Hematopoietic multipotent progenitor cell treated with erythropoietin and hydrocortisone succinate and interleukin-3 and kit ligand, for 4 days (in vitro differentiated cells): ENCODE measurements around the gene TUT7.
"Not testable (repeated sequence)": the region's sequence is repeated elsewhere in the genome, so short reads cannot be mapped to it uniquely, and the experiment has no call there.

Experiments
- DNase-seq: peaks from one replicate; pipeline ENCODE4 v3.0.0-alpha.2; 2015

TUT7 gene

GRCh38 chr9:86298873-86299272, 55.3 kb downstream of the TUT7 start:
- DNase-seq, result no peak

GRCh38 chr9:86290341-86290740, 63.9 kb downstream of the TUT7 start:
- DNase-seq, result not testable (repeated sequence)

DNA sequence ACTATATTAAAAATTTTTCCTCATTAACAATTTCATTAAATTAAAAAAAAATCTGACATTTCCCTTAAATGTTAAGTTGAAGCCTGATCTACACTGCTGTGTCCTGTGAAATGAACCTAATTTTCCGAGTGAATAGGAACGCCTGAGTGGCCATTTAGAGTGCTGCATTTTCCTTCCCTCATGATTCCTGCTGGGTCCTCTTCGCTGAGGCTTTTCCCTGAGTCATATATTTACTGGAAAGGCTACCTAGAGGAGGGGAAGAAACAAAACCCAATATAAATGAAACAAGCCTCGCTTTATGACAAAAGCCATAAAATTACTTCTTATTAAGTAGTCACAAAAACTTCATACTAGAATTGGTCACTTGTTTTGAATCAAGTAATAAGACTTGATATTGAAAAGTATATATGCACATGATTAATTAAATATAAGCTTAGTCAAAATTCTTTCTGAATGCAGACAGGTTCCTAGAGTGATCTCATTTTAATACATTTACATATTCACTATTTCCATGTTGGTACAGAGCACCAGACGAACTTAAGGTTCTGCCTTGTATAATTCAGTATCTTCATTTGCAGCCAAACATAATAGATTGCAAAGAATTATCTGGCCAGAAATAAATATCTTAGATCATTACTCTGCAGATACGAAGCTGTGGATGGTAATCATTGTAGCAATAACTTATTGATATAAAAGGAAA, 65.6 kb downstream of the TUT7 start:
- DNase-seq, result no peak

GRCh38 chr9:86287013-86287412, 67.2 kb downstream of the TUT7 start:
- DNase-seq, result peak; percentile 82

- DNase-seq, result peak; percentile 88
These were observed 67.9 kb downstream of the TUT7 start for GRCh38 chr9:86286278-86286677.

- DNase-seq, result peak; percentile 94
These were observed 68.9 kb downstream of the TUT7 start for GRCh38 chr9:86285261-86285660.

DNA sequence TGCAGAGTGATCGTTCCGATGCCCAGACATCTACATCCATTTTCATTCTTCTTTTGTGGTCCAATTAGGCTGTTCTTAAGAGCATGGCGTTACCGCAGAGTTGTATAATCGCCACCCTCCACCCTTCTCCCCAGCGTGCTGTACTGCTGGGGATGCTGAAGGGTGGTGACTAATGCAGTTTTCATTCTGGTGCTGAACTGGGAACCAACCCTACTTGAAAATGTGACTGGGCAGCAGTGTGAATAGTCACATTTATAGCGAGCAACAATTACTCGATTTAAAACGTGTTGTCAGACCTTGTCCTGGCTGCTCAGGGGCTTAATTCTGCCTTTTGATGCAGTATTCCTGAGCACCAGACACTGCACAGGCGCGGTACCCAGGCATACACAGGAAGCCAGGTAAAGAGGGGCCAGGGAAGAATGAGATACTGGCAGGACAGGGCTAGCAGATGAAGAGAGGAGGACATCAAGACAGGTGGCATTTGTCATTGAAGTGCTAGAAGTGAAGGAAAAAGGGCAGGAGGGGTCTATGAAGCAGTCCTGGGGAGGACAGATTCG, 71.2 kb downstream of the TUT7 start:
- peak; percentile 89 for DNase-seq

GRCh38 chr9:86282077-86282978, 71.9 kb downstream of the TUT7 start, which contains the start of gene ISCA1:
Gene ISCA1 (minus strand): TSS chr9:86282538. CDS start chr9:86282458, 80 bp downstream.
- DNase-seq, result peak; percentile 98

DNA sequence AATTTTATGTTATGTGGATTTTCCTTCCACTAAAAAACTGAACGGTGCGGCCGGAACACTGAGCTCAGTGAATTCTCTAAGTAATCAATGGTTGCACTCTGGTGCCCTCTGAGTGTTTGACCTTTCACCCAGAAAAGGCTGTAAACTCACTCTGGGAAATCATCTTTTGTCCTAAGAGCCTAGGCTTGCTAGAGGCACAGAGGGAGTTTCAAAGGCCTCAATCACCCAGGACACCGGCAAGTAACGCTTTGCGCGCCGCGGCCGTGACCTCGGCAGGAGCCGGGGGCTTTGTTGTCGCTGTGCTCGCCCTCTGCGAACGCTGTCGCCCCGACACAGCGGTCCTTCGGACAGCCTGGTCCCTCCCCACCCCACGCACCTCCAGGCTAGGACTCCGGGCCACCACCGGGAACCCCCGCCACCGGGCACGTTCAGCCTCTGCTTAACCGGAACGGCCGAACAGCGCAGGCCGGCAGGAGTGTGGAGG, 72.6 kb downstream of the TUT7 start:
- DNase-seq, result no peak

GRCh38 chr9:86280580-86280979, 73.6 kb downstream of the TUT7 start:
- DNase-seq, result no peak

- no peak for DNase-seq
These were observed 74.4 kb downstream of the TUT7 start for GRCh38 chr9:86279839-86280238.

DNA sequence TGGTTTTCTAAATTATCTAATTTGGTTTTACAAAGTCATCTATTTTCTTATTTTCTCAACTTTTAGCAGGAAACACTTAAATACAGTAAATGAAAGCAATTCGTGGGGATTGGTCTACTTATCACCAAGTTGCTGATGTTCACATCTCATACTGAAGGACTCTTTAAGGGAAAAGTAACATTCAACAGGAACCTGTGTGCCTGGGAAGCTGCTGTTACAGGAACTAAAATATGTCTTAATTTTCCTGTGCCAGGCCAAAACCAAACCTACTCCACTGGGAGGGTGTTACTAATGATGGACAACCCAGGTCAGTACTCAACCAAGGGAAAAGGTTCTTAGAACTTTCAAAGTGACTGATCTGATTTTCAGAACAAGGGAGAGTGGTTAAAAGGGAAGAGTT, 77.1 kb downstream of the TUT7 start:
- no peak for DNase-seq

GRCh38 chr9:86275962-86276361, 78.2 kb downstream of the TUT7 start:
- peak; percentile 30 for DNase-seq

GRCh38 chr9:86274821-86275643, 79.2 kb downstream of the TUT7 start:
- no peak for DNase-seq

DNA sequence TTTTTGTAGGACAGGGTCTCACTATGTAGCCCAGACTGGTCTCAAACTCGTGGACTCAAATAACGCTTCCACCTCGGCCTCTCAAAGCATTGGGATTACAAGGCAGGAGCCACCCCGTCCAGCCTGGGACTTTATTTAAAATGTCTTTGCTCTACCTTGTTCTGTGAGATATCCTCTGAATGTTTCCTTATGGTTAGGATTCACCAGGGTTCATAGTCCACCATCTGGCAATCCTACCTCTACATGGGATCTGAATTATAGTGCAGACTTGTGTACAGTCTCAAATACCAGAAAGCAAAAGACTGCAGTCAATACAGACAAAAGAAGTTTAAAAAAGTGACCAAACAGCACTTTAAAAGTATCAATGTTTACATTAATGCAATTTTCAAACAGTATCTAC, 82.0 kb downstream of the TUT7 start:
- no peak for DNase-seq

GRCh38 chr9:86263876-86264275, 90.3 kb downstream of the TUT7 start:
- DNase-seq, result no peak

DNA sequence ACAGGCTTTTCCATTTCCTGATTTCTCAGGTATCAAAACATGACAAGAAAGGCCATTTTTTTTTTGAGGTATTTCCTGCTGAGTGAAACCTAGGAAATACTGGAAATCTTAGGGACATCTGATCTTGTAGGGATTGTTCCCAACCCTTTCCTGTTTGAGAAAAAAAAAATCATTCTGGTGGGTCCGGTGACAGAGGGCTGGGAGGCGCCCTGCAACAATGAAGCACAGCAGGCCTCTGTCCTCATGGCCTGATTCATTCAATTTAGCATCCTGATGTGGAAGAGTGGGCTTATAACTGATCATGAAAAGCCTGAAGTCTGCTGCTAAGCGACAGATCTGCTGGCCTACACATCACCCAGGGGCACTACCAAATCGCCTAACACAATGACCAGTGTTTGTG, 91.7 kb downstream of the TUT7 start:
- DNase-seq, result no peak

GRCh38 chr9:86259557-86259956, 94.7 kb downstream of the TUT7 start, which contains the start of gene C9orf153:
Gene C9orf153 (minus strand): TSS chr9:86259657. CDS start chr9:86229603, 30,054 bp downstream.
- no peak for DNase-seq

DNA sequence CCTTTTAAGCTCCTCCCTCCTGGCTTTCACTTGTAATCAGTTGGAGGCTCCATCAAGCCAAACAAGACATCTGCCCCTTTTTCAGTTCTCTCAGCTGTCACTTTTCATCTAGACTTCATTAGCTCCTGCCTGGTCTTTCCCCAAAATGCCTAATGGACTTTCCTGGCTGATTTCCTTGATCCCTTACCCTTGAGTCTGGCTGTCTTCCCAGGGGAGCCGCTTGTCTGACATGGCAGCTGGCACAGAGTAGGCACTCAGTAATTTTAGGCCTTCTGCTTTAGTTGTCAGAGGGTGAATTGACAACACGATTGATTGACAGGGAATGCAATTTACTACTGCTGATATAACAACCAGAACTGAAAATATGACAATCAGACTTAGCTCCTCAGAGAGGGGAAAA, 96.8 kb downstream of the TUT7 start:
- DNase-seq, result no peak

- DNase-seq, result no peak
These were observed 97.6 kb downstream of the TUT7 start for GRCh38 chr9:86256653-86257052.

GRCh38 chr9:86253577-86253976, 100.6 kb downstream of the TUT7 start:
- no peak for DNase-seq

- DNase-seq, result peak; percentile 10
These were observed 101.3 kb downstream of the TUT7 start for GRCh38 chr9:86252870-86253269.

GRCh38 chr9:86250123-86250522, 104.1 kb downstream of the TUT7 start:
- no peak for DNase-seq
